Testis (tissue), 3 donors: Measurements from ENCODE around the gene SERPINB6. TPM values are rescaled to one million over a fixed set of nuclear protein-coding genes. Genes with fewer than 3 reads are reported as not detected.

ENCODE experiments used
- DNase-seq: peaks from one replicate; pipeline ENCODE4 v3.0.0-alpha.2; 2019
- H3K27ac ChIP-seq, 2 donors: fragments of 200-600 bp; sonication (generic); one replicate each; pipeline ENCODE4 v1.5.1; 2019
- H3K27me3 ChIP-seq: fragments of 200-600 bp; sonication (generic); one replicate; pipeline ENCODE4 v1.5.1; 2019
- H3K36me3 ChIP-seq: fragments of 200-600 bp; sonication (generic); one replicate; pipeline ENCODE4 v1.5.1; 2017; ENCODE audit warnings: low read depth; ENCODE audit errors: missing control alignments
- H3K4me1 ChIP-seq: fragments of 200-600 bp; sonication (generic); one replicate; pipeline ENCODE4 v1.5.1; 2019
- H3K4me3 ChIP-seq, 2 donors: fragments of 200-600 bp; sonication (generic); one replicate each; pipeline ENCODE4 v1.5.1; 2017 to 2019
- H3K9me3 ChIP-seq: fragments of 200-600 bp; sonication (generic); one replicate; pipeline ENCODE4 v1.5.1; 2017
- CTCF ChIP-seq, 3 experiments: fragments of 450-650 bp in 2 of 3; fragments of 200-600 bp in 1 of 3; sonication (generic) in 1 of 3; IDR thresholded peaks; one replicate each; pipeline ENCODE4 v1.5.1; 2016 to 2019; ENCODE audit warnings: antibody characterized with exemption in 3 of 3, mild to moderate bottlenecking in 2 of 3, moderate library complexity in 1 of 3
- POLR2A ChIP-seq: fragments of 450-650 bp; IDR thresholded peaks from one replicate; pipeline ENCODE4 v1.6.1; 2017; ENCODE audit warnings: antibody characterized with exemption, mild to moderate bottlenecking, moderate library complexity
- WGBS, 2 donors: methylation state at CpG; one replicate each; pipeline ENCODE4 v1.1.5; 2018; 5-methylcytosine and 5-hydroxymethylcytosine counted together
- intact Hi-C: fragments of 100-400 bp; cut with DNase I; formaldehyde crosslinking; loops from one replicate; pipeline ENCODE4 v1.15.1; 2023; ENCODE audit warnings: low total_unique reads
- polyA plus RNA-seq: library from polyadenylated mRNA; stranded (reverse); fragments of 350-450 nt; fragmentation: Illumina TruSeq; extraction: RNeasy Lipid Tissue Mini Kit (QIAGEN cat#74804); gene quantifications from one replicate; pipeline ENCODE4 v1.2.3, GENCODE V29; 2014; ENCODE audit warnings: low read depth, low replicate concordance; ENCODE audit not compliant: insufficient read depth
- total RNA-seq, 2 donors: library from RNA; depleted of rRNA; stranded (reverse); fragments of >200 nt; gene quantifications; one replicate each; pipeline ENCODE4 v1.2.3, GENCODE V29; 2016

The SERPINB6 gene
- total and polyA plus RNA-seq, 3 donors from 2014 or later = 203 to 348 (median 281) TPM

- H3K27me3 ChIP-seq = no peaks in the 10 kb centered on the region
- no peak for TF ChIP-seq POLR2A
- no peak for TF ChIP-seq CTCF (IDR thresholded peaks at IDR 0.05)
- H3K9me3 ChIP-seq = no peaks in the 10 kb centered on the region
- intact Hi-C loops = no loop called here
- peak overlapping the region; percentile 60 to 71 for H3K27ac ChIP-seq
- H3K36me3 ChIP-seq = no peaks in the 10 kb centered on the region
- H3K4me1 ChIP-seq = peaks cover 37% of the 10 kb centered on the region
- H3K4me3 ChIP-seq = no peak overlapping the region
- DNase-seq = peak; percentile 18
- 49 to 68% methylated on average over 7 to 11 of the region's 11 CpGs for WGBS, 2 donors
Observed at GRCh38 chr6:2957696-2958330, 13.6 kb downstream of the SERPINB6 start.

- no peaks in the 10 kb centered on the region for H3K9me3 ChIP-seq
- TF ChIP-seq CTCF (IDR thresholded peaks at IDR 0.05) (no peak), POLR2A (no peak)
- 49 to 59% methylated on average over 5 of the region's 5 CpGs for WGBS, 2 donors
- no peaks in the 10 kb centered on the region for H3K27me3 ChIP-seq
- peak overlapping the region; percentile 60 to 71 for H3K27ac ChIP-seq
- intact Hi-C loops = no loop called here
- DNase-seq = peak; percentile 14
- peaks cover 31% of the 10 kb centered on the region for H3K4me1 ChIP-seq
- H3K36me3 ChIP-seq = no peaks in the 10 kb centered on the region
- no peak overlapping the region for H3K4me3 ChIP-seq
Observed at GRCh38 chr6:2956930-2957685, 14.3 kb downstream of the SERPINB6 start.

- Histone ChIP-seq H3K36me3 (no peaks in the 10 kb centered on the region), H3K4me3 (peak overlapping the region in 1 of 2 donors; percentile 25)
- no peak for DNase-seq
Observed at GRCh38 chr6:2953098-2953497, 18.3 kb downstream of the SERPINB6 start.

GRCh38 chr6:2952557-2953095 lies 18.7 kb downstream of the SERPINB6 start:
- DNase-seq = peak; percentile 80
- Histone ChIP-seq H3K27ac (peak overlapping the region in 1 of 2 donors; percentile 73), H3K9me3 (no peaks in the 10 kb centered on the region), H3K27me3 (no peaks in the 10 kb centered on the region), H3K36me3 (no peaks in the 10 kb centered on the region), H3K4me1 (peaks cover 14% of the 10 kb centered on the region), H3K4me3 (peak overlapping the region in 1 of 2 donors; percentile 25)
- WGBS, 2 donors = 8 to 13% methylated on average over 27 of the region's 27 CpGs
- intact Hi-C loops = no loop called here
- TF ChIP-seq CTCF (IDR thresholded peaks at IDR 0.05) (peak; percentile 93 to 95 (median 94)), POLR2A (no peak)

More at GRCh38 chr6:2953098-2953497, 18.3 kb downstream of the SERPINB6 start:
- TF ChIP-seq POLR2A (no peak), CTCF (IDR thresholded peaks at IDR 0.05) (no peak)
- H3K4me1 ChIP-seq = peaks cover 17% of the 10 kb centered on the region
- 71 to 73% methylated on average over 12 of the region's 12 CpGs for WGBS, 2 donors
- H3K27me3 ChIP-seq = no peaks in the 10 kb centered on the region
- intact Hi-C loops = no loop called here
- H3K9me3 ChIP-seq = no peaks in the 10 kb centered on the region
- H3K27ac ChIP-seq = peak overlapping the region in 1 of 2 donors; percentile 73
